Measurements from ENCODE around the gene RIOX2.

RIOX2 gene

DNA sequence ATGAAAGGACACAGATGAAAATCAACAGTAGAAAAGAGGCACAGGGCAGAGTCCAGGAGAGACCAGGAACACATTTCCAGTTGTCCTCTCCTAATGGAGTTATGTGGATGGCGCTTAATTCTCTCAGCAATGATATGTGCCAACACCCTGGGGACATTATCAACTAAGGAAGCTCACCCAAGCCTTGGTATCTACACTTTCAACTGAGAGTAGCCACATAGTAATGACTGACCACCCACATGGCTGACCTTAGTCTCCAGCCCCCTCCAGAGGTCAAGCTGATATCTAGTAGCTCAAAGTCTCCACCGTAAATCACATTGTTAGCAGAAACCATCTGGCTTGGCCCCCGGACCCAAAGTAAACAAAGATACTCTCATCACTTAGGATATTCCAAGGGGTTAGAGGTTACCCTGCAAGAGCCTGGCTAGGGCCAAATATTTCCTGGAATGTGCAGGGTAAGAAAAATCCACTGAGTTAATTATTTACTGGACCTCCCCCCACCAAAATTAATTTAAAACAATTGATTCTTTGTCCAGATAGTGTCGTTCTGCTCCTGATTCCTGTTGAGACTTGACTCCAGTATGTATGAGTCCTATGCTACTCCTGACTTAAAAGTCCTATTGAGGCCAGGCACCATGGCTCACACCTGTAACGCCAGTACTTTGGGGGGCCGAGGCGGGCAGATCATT is 38.1 kb upstream of the RIOX2 start:
- TF ChIP-seq CTCF (IDR thresholded peaks at IDR 0.05; ENCODE audit: low read depth, low read length): no peak
- no peak overlapping the region for H3K4me3 ChIP-seq (ENCODE audit: low read depth, low read length)

DNA sequence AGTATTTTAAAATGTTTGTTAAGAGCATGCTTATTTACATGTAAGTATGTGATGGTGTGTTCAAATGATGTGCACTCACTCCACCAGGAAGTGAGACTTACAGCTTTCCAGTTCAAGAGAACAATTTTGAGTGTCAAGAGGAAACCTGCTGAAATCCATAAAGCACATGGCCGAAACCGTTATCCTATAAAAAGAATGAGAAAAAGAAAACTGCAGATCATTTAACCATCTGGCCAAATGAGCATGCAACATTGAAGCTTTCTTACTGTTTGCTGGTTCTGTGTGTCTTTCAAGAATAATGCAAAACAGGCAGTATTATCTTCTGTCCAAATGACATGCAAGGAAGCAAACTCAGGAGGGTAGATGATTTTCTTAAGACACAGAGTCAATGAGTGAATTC is 36.6 kb upstream of the RIOX2 start:
- no peak for TF ChIP-seq CTCF (IDR thresholded peaks at IDR 0.05; ENCODE audit: low read depth, low read length)
- H3K4me3 ChIP-seq (ENCODE audit: low read depth, low read length): no peak overlapping the region

GRCh38 chr3:98005438-98005837 is 33.2 kb upstream of the RIOX2 start:
- no peak for TF ChIP-seq CTCF (IDR thresholded peaks at IDR 0.05; ENCODE audit: low read depth, low read length)
- H3K4me3 ChIP-seq (ENCODE audit: low read depth, low read length): no peak overlapping the region

- TF ChIP-seq CTCF (IDR thresholded peaks at IDR 0.05; ENCODE audit: low read depth, low read length): no peak
- no peak overlapping the region for H3K4me3 ChIP-seq (ENCODE audit: low read depth, low read length)
These were observed 32.5 kb upstream of the RIOX2 start for GRCh38 chr3:98004721-98005120.

- TF ChIP-seq CTCF (IDR thresholded peaks at IDR 0.05; ENCODE audit: low read depth, low read length): no peak
These were observed 31.2 kb upstream of the RIOX2 start for GRCh38 chr3:98003306-98003969.

GRCh38 chr3:98002717-98003116 is 30.5 kb upstream of the RIOX2 start:
- TF ChIP-seq CTCF (IDR thresholded peaks at IDR 0.05; ENCODE audit: low read depth, low read length): no peak
- no peak overlapping the region for H3K4me3 ChIP-seq (ENCODE audit: low read depth, low read length)

More at GRCh38 chr3:98003306-98003969, 31.2 kb upstream of the RIOX2 start:
- H3K4me3 ChIP-seq (ENCODE audit: low read depth, low read length): no peak overlapping the region

GRCh38 chr3:97999994-98000393 is 27.8 kb upstream of the RIOX2 start:
- no peak overlapping the region for H3K4me3 ChIP-seq (ENCODE audit: low read depth, low read length)
- TF ChIP-seq CTCF (IDR thresholded peaks at IDR 0.05; ENCODE audit: low read depth, low read length): no peak

All from WI38 (cell line).